ENCODE results near the gene CCDC175.

The CCDC175 gene

DNA sequence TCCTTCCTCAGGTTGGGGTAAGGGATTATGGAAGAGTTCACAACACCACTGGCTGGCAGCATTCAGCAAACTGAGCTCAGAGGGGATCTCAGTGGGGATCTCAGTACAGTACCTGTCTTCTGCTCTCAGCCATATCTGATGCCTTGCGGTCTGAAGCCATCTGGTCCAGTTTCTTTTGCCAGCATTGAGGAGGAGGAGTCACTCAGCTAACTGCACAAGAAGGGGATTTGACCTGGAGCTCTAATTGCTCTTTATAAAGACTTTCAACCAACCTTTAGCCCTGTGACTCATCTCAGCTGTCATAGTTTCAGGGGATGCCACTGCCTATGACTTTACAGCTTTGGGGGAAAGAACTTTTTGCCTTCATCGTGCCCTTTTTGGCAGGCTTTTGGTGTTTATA is 47.4 kb downstream of the CCDC175 start:
- no peaks in the 10 kb centered on the region for H3K27me3 ChIP-seq (ENCODE audit: insufficient read depth, low read length, poor library complexity, severe bottlenecking)
- no peaks in the 10 kb centered on the region for H3K9me2 ChIP-seq (replicated peaks; ENCODE audit: low read depth, low read length)
- H3K4me1 ChIP-seq (ENCODE audit: insufficient read depth, low read length, poor library complexity, severe bottlenecking): no peaks in the 10 kb centered on the region
- H3K4me3 ChIP-seq (ENCODE audit: low read length, poor library complexity, severe bottlenecking): no peak overlapping the region
- TF ChIP-seq EZH2phosphoT487 (IDR thresholded peaks at IDR 0.05; ENCODE audit: borderline replicate concordance): no peak
- TF ChIP-seq, protein P1, sequence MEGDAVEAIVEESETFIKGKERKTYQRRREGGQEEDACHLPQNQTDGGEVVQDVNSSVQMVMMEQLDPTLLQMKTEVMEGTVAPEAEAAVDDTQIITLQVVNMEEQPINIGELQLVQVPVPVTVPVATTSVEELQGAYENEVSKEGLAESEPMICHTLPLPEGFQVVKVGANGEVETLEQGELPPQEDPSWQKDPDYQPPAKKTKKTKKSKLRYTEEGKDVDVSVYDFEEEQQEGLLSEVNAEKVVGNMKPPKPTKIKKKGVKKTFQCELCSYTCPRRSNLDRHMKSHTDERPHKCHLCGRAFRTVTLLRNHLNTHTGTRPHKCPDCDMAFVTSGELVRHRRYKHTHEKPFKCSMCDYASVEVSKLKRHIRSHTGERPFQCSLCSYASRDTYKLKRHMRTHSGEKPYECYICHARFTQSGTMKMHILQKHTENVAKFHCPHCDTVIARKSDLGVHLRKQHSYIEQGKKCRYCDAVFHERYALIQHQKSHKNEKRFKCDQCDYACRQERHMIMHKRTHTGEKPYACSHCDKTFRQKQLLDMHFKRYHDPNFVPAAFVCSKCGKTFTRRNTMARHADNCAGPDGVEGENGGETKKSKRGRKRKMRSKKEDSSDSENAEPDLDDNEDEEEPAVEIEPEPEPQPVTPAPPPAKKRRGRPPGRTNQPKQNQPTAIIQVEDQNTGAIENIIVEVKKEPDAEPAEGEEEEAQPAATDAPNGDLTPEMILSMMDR (conservative IDR thresholded peaks at IDR 0.05; ENCODE audit: low read length): no peak
- no peaks in the 10 kb centered on the region for H4K20me1 ChIP-seq (ENCODE audit: insufficient read depth, low read length, poor library complexity, severe bottlenecking)
- no peak overlapping the region for H3K4me2 ChIP-seq (ENCODE audit: low read depth, low read length, poor library complexity, severe bottlenecking)
- no peaks in the 10 kb centered on the region for H3F3A ChIP-seq (ENCODE audit: low read depth)
- H3K79me2 ChIP-seq (ENCODE audit: insufficient read depth, low read length): no peaks in the 10 kb centered on the region
- no peak overlapping the region for H2AFZ ChIP-seq (ENCODE audit: low read length)
- no peak overlapping the region for H3K9ac ChIP-seq (ENCODE audit: low read depth, low read length, poor library complexity, severe bottlenecking)
- no peaks in the 10 kb centered on the region for H3K9me3 ChIP-seq (ENCODE audit: insufficient read depth, low read depth, low read length)
- H3K36me3 ChIP-seq (ENCODE audit: insufficient read depth, low read length): no peaks in the 10 kb centered on the region

DNA sequence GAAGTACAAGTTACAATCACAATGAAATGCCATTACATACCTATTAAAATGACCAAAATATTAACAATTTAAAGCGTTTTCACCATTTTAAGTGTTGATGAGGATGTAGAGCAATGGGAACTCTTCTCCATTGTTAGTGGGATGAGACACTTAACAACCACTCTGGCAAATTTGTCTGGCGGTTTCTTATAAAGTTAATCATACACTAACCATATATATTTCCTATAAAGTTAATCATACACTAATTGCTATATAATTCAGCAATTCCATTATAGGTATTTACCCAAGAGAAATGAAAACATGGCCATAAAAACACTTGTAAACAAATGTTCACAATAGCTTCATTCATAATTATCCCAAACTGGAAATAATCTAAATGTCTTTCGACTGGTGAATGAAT is 56.4 kb downstream of the CCDC175 start:
- Histone ChIP-seq H3F3A (ENCODE audit: low read depth) (no peaks in the 10 kb centered on the region), H3K9ac (ENCODE audit: low read depth, low read length, poor library complexity, severe bottlenecking) (no peak overlapping the region), H3K27me3 (ENCODE audit: insufficient read depth, low read length, poor library complexity, severe bottlenecking) (no peaks in the 10 kb centered on the region), H3K4me3 (ENCODE audit: low read length, poor library complexity, severe bottlenecking) (no peak overlapping the region), H3K9me3 (ENCODE audit: insufficient read depth, low read depth, low read length) (no peaks in the 10 kb centered on the region), H3K79me2 (ENCODE audit: insufficient read depth, low read length) (no peaks in the 10 kb centered on the region), H2AFZ (ENCODE audit: low read length) (no peak overlapping the region), H4K20me1 (ENCODE audit: insufficient read depth, low read length, poor library complexity, severe bottlenecking) (no peaks in the 10 kb centered on the region), H3K4me1 (ENCODE audit: insufficient read depth, low read length, poor library complexity, severe bottlenecking) (no peaks in the 10 kb centered on the region), H3K4me2 (ENCODE audit: low read depth, low read length, poor library complexity, severe bottlenecking) (no peak overlapping the region), H3K9me2 (replicated peaks; ENCODE audit: low read depth, low read length) (no peaks in the 10 kb centered on the region), H3K36me3 (ENCODE audit: insufficient read depth, low read length) (no peaks in the 10 kb centered on the region)
- no peak for TF ChIP-seq EZH2phosphoT487 (IDR thresholded peaks at IDR 0.05; ENCODE audit: borderline replicate concordance)
- TF ChIP-seq, protein P1 (conservative IDR thresholded peaks at IDR 0.05; ENCODE audit: low read length): no peak

DNA sequence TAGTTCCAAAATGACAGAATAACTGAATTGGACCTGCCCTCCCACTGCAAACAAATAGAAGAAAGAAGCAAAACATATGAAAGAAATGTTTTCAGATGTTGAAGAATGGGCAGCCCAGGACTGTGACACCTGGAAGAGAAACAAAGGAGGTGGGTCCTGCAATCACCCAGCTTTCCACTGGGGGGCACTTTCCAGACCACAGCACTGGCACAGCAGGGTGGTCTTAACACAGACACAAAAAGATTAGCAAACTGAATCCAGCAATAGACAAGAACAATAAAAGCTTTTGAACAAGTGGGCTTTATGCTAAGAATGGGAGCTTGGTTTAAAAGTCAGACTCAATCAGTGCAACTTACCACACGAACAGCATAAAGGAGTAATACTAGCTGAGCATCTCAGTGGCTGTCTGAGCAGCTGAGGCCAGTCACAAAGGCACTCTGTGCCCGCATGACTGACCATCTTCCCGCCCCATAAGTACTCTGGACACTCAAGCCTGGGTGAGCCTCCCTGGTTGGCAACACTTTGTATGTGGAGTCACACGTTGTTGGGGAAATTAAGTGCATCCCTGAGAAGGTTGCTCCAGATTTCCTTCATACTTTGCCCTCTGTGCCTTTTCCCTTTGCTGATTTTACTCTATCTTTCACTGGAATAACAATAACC is 64.6 kb downstream of the CCDC175 start:
- no peaks in the 10 kb centered on the region for H3K9me2 ChIP-seq (replicated peaks; ENCODE audit: low read depth, low read length)
- no peaks in the 10 kb centered on the region for H3K9me3 ChIP-seq (ENCODE audit: insufficient read depth, low read depth, low read length)
- no peak overlapping the region for H2AFZ ChIP-seq (ENCODE audit: low read length)
- no peaks in the 10 kb centered on the region for H3K36me3 ChIP-seq (ENCODE audit: insufficient read depth, low read length)
- no peaks in the 10 kb centered on the region for H4K20me1 ChIP-seq (ENCODE audit: insufficient read depth, low read length, poor library complexity, severe bottlenecking)
- no peaks in the 10 kb centered on the region for H3K4me1 ChIP-seq (ENCODE audit: insufficient read depth, low read length, poor library complexity, severe bottlenecking)
- no peaks in the 10 kb centered on the region for H3K79me2 ChIP-seq (ENCODE audit: insufficient read depth, low read length)
- H3K4me3 ChIP-seq (ENCODE audit: low read length, poor library complexity, severe bottlenecking): no peak overlapping the region
- no peaks in the 10 kb centered on the region for H3K27me3 ChIP-seq (ENCODE audit: insufficient read depth, low read length, poor library complexity, severe bottlenecking)
- H3K4me2 ChIP-seq (ENCODE audit: low read depth, low read length, poor library complexity, severe bottlenecking): no peak overlapping the region
- no peaks in the 10 kb centered on the region for H3F3A ChIP-seq (ENCODE audit: low read depth)
- no peak for TF ChIP-seq EZH2phosphoT487 (IDR thresholded peaks at IDR 0.05; ENCODE audit: borderline replicate concordance)
- TF ChIP-seq, protein P1 (conservative IDR thresholded peaks at IDR 0.05; ENCODE audit: low read length): peak; percentile 86
- H3K9ac ChIP-seq (ENCODE audit: low read depth, low read length, poor library complexity, severe bottlenecking): no peak overlapping the region
